ENCODE measurements around the gene FAF1.

GRCh38 chr1:50424045-50424883 is 535.8 kb downstream of the FAF1 start:
- TF ChIP-seq CTCF (IDR thresholded peaks at IDR 0.05) (no peak), POLR2A (IDR thresholded peaks at IDR 0.05) (no peak)
